GM19035 (cell line): ENCODE measurements around the gene CCDC85A.

Source experiments
- ATAC-seq: cut with Tn5 transposase; IDR thresholded peaks from one replicate; pipeline ENCODE4 v1.9.1; 2021; ENCODE audit not compliant: unreplicated experiment

Gene CCDC85A

GRCh38 chr2:56348392-56349210 lies 164.8 kb downstream of the CCDC85A start:
- ATAC-seq = no peak

- no peak for ATAC-seq
These were observed 174.0 kb downstream of the CCDC85A start for GRCh38 chr2:56357655-56358295.

- no peak for ATAC-seq
These were observed 178.1 kb downstream of the CCDC85A start for GRCh38 chr2:56361844-56362243.

- no peak for ATAC-seq
These were observed 181.1 kb downstream of the CCDC85A start for GRCh38 chr2:56364902-56365301.

GRCh38 chr2:56369316-56369715 lies 185.5 kb downstream of the CCDC85A start:
- no peak for ATAC-seq

GRCh38 chr2:56372071-56372656 lies 188.4 kb downstream of the CCDC85A start:
- ATAC-seq = no peak

GRCh38 chr2:56375251-56375650 lies 191.5 kb downstream of the CCDC85A start:
- no peak for ATAC-seq

- no peak for ATAC-seq
These were observed 193.2 kb downstream of the CCDC85A start for GRCh38 chr2:56376699-56377665.

GRCh38 chr2:56379066-56379465 lies 195.3 kb downstream of the CCDC85A start:
- ATAC-seq = no peak

GRCh38 chr2:56380861-56381260 lies 197.1 kb downstream of the CCDC85A start:
- ATAC-seq = no peak

GRCh38 chr2:56382466-56382865 lies 198.7 kb downstream of the CCDC85A start:
- no peak for ATAC-seq

- no peak for ATAC-seq
These were observed 202.9 kb downstream of the CCDC85A start for GRCh38 chr2:56386657-56387056.

GRCh38 chr2:56390644-56391043 lies 206.9 kb downstream of the CCDC85A start:
- ATAC-seq = no peak

- no peak for ATAC-seq
These were observed 226.3 kb downstream of the CCDC85A start for GRCh38 chr2:56410140-56410539.

- peak; percentile 79 for ATAC-seq
These were observed 232.8 kb downstream of the CCDC85A start for GRCh38 chr2:56416500-56417176.
